HepG2 (cell line): Measurements from ENCODE around the gene PRKD2. TPM values are rescaled to one million over a fixed set of nuclear protein-coding genes. Genes with fewer than 3 reads are reported as not detected.
A peak's percentile ranks its signal among the peaks of the same experiment; 100 is the strongest.

Experiments
- ATAC-seq: fragments of 200-7000 bp; cut with Tn5 transposase; 3 replicates; pipeline ENCODE4 v1.9.1; 2020; ENCODE audit warnings: mild to moderate bottlenecking, moderate library complexity
- BruUV-seq: library from RNA; stranded (reverse); fragments of 400-500 nt; replicated peaks from 2 replicates; lab custom pipeline; 2021; lab: Mats Ljungman, UMichigan
- CTCF ChIA-PET: fragments of 300-600 bp; formaldehyde crosslinking; extraction: SDS; loops from one replicate; lab custom pipeline; 2021; ENCODE audit warnings: low total read pairs, inconsistent platforms, low intra/inter-chr PET ratio; lab: Yijun Ruan, JAX
- POLR2A ChIA-PET: fragments of 350-600 bp; sonication (Branson Sonifier 250); formaldehyde crosslinking; loops from one replicate; lab custom pipeline; 2020; ENCODE audit warnings: antibody characterized with exemption, inconsistent platforms; lab: Yijun Ruan, JAX
- DNase-seq: peaks from one replicate; pipeline ENCODE4 v3.0.0-alpha.2; 2015; ENCODE audit warnings: low spot score
- FAIRE-seq: peaks from 3 replicates; lab custom pipeline; 2011; peaks lifted over from hg19 to GRCh38; lab: Jason Lieb, UNC
- H2AFZ ChIP-seq: one replicate; pipeline ENCODE4 v1.6.1; 2011; ENCODE audit warnings: low read length, inconsistent platforms
- H3K27ac ChIP-seq: fragments of 300-600 bp; 3 replicates; pipeline ENCODE4 v1.8.0; 2011; ENCODE audit warnings: mixed run types, mild to moderate bottlenecking, mixed read lengths, low read length, inconsistent platforms; ENCODE audit not compliant: insufficient read depth; ENCODE audit errors: extremely low read length
- H3K27me3 ChIP-seq, 2 experiments: fragments of 200-600 bp in 1 of 2; 2 replicates in 1 of 2; 3 replicates in 1 of 2; pipeline versions ENCODE4 v1.6.0 to v1.8.0; 2011; ENCODE audit warnings: low read length in 2 of 2, mild to moderate bottlenecking in 2 of 2, moderate library complexity in 2 of 2, inconsistent platforms in 1 of 2; ENCODE audit not compliant: insufficient read depth in 2 of 2, control insufficient read depth in 1 of 2
- H3K36me3 ChIP-seq, 2 experiments: fragments of 200-600 bp in 1 of 2; replicated peaks in 1 of 2; 2 replicates in 1 of 2; 3 replicates in 1 of 2; pipeline versions ENCODE4 v1.5.1 to v1.8.0; 2011; ENCODE audit warnings: low read length in 2 of 2, inconsistent platforms in 1 of 2; ENCODE audit not compliant: insufficient read depth in 2 of 2, control insufficient read depth in 1 of 2
- H3K4me1 ChIP-seq: 2 replicates; pipeline ENCODE4 v1.5.1; 2012; ENCODE audit warnings: low read length, inconsistent platforms; ENCODE audit not compliant: insufficient read depth
- H3K4me2 ChIP-seq: 2 replicates; pipeline ENCODE4 v1.6.0; 2011; ENCODE audit warnings: low read depth, low read length, inconsistent platforms
- H3K4me3 ChIP-seq, 3 experiments: fragments of 200-600 bp in 1 of 3; sonication (generic), shearing (Covaris generic) in 1 of 3; replicated peaks in 1 of 3; 2 replicates each; pipeline ENCODE4 v1.5.1; 2011 to 2016; ENCODE audit warnings: low read length in 3 of 3, inconsistent platforms in 2 of 3, low read depth in 2 of 3, mild to moderate bottlenecking in 2 of 3, control low read depth in 1 of 3, mixed read lengths in 1 of 3; ENCODE audit not compliant: insufficient read depth in 1 of 3
- H3K79me2 ChIP-seq: one replicate; pipeline ENCODE4 v1.6.1; 2011; ENCODE audit warnings: low read length, inconsistent platforms; ENCODE audit not compliant: insufficient read depth
- H3K9ac ChIP-seq: 2 replicates; pipeline ENCODE4 v1.6.0; 2011; ENCODE audit warnings: mild to moderate bottlenecking, low read depth, low read length, inconsistent platforms; ENCODE audit not compliant: insufficient read depth
- H3K9me3 ChIP-seq: 2 replicates; pipeline ENCODE4 v1.5.1; 2012; ENCODE audit warnings: mild to moderate bottlenecking, low read length
- H4K20me1 ChIP-seq: 2 replicates; pipeline ENCODE4 v1.6.0; 2011; ENCODE audit warnings: inconsistent platforms, mild to moderate bottlenecking, low read length, moderate library complexity; ENCODE audit not compliant: insufficient read depth
- AGO2 ChIP-seq: fragments of 200-400 bp; formaldehyde crosslinking; optimal IDR thresholded peaks from 2 replicates; pipeline ENCODE3; 2017; ENCODE audit warnings: mild to moderate bottlenecking, low read depth, low read length, moderate library complexity
- RELA ChIP-seq: sonication (generic); formaldehyde crosslinking; IDR thresholded peaks from 2 replicates; pipeline ENCODE4 v1.4.0; 2020; ENCODE audit warnings: missing genetic modification reagents
- TFDP2 ChIP-seq: sonication (generic); formaldehyde crosslinking; IDR thresholded peaks from 2 replicates; pipeline ENCODE4 v1.4.0; 2020; ENCODE audit warnings: missing genetic modification reagents
- ZNF292 ChIP-seq: sonication (generic); formaldehyde crosslinking; IDR thresholded peaks from 2 replicates; pipeline ENCODE4 v1.8.1; 2022; ENCODE audit warnings: mild to moderate bottlenecking, low read depth, missing genetic modification reagents, borderline replicate concordance
- WGBS: methylation state at CpG from one replicate; pipeline ENCODE4 v1.1.6; 2017; ENCODE audit warnings: low lambda C conversion rate; 5-methylcytosine and 5-hydroxymethylcytosine counted together
- in situ Hi-C: cut with HindIII; loops from 2 replicates; pipeline ENCODE4 v1.10.0; 2017; ENCODE audit warnings: low pct_unique_long_range_greater_than_20kb; ENCODE audit not compliant: extremely low pct_ligation_motif_present
- intact Hi-C: fragments of 100-400 bp; cut with micrococcal nuclease; formaldehyde crosslinking; loops from one replicate; pipeline ENCODE4 v1.10.0; 2022; ENCODE audit not compliant: unreplicated experiment
- polyA plus RNA-seq, 8 experiments: library from polyadenylated mRNA; depleted of rRNA in 3 of 8; stranded (reverse) in 7 of 8; unstranded in 1 of 8; fragments of >200 nt; fragmentation: Illumina TruSeq in 4 of 8; extraction: Trizol in 4 of 8; gene quantifications; 2 replicates each; pipeline versions ENCODE4 v1.2.1 to v1.2.3, GENCODE V29; 2011 to 2016; ENCODE audit warnings: low read depth in 4 of 8, missing spikeins in 1 of 8, mixed read lengths in 1 of 8; ENCODE audit not compliant: insufficient read depth in 1 of 8
- total RNA-seq, 5 experiments: library from RNA; depleted of rRNA; stranded (reverse); fragments of >200 nt; fragmentation: Illumina TruSeq; extraction: Trizol; gene quantifications; 2 replicates each; pipeline ENCODE4 v1.2.3, GENCODE V29; 2016; ENCODE audit warnings: low read depth in 1 of 5

PRKD2 gene
- total and polyA plus RNA-seq, 2 of the 13 experiments (the other 11 are each of a cell fraction or from before 2014, with no cell fraction given) = 6.7 to 7.3 TPM

GRCh38 chr19:46755853-46756543 lies 39.1 kb upstream of the PRKD2 start:
- DNase-seq (no peak), ATAC-seq (no peak), FAIRE-seq (no peak)
- H3K4me3 ChIP-seq = no peak overlapping the region
- no peaks in the 10 kb centered on the region for H4K20me1 ChIP-seq
- in situ Hi-C loops = no loop called here
- H3K9ac ChIP-seq = no peak overlapping the region
- H3K4me1 ChIP-seq = peaks cover 19% of the 10 kb centered on the region
- H3K79me2 ChIP-seq = no peaks in the 10 kb centered on the region
- H2AFZ ChIP-seq = no peak overlapping the region
- H3K4me2 ChIP-seq = no peak overlapping the region
- H3K27me3 ChIP-seq = no peaks in the 10 kb centered on the region
- ChIA-PET CTCF (no interaction called here), POLR2A (no interaction called here)
- 98% methylated on average over 72 of the region's 86 CpGs for WGBS
- intact Hi-C loops = loop anchor here (5.0 kb wide), 1 partner anchor 86 kb away; no protein-coding TSS in a partner anchor
- H3K36me3 ChIP-seq = 0 out of 5 replicates have a peak, but pooled peaks cover 0 to 4% of the 10 kb centered on the region in 2 experiments
- H3K27ac ChIP-seq = no peak overlapping the region
- H3K9me3 ChIP-seq = no peaks in the 10 kb centered on the region
- no peak for TF ChIP-seq TFDP2
- no peak for TF ChIP-seq ZNF292 (CRISPR knock-in tag)
- peak; percentile 35 for TF ChIP-seq AGO2
- TF ChIP-seq, all 625 proteins: peak for 1
- BruUV-seq = no TSS peak

- no peak overlapping the region for H3K27ac ChIP-seq
- no peak for FAIRE-seq
- H3K79me2 ChIP-seq = no peaks in the 10 kb centered on the region
- H3K27me3 ChIP-seq = no peaks in the 10 kb centered on the region
- ChIA-PET CTCF (no interaction called here), POLR2A (no interaction called here)
- no peaks in the 10 kb centered on the region for H4K20me1 ChIP-seq
- intact Hi-C loops = loop anchor here (5.0 kb wide), 1 partner anchor 87 kb away; no protein-coding TSS in a partner anchor
- in situ Hi-C loops = no loop called here
- BruUV-seq = no TSS peak
- H2AFZ ChIP-seq = no peak overlapping the region
- no peak for ATAC-seq
- no peak overlapping the region for H3K4me3 ChIP-seq
- H3K4me1 ChIP-seq = peaks cover 12% of the 10 kb centered on the region
- H3K4me2 ChIP-seq = no peak overlapping the region
- DNase-seq = no peak
- WGBS = 90% methylated on average over 15 of the region's 39 CpGs
- H3K36me3 ChIP-seq = 0 out of 5 replicates have a peak, but pooled peaks cover 0 to 4% of the 10 kb centered on the region in 2 experiments
- H3K9ac ChIP-seq = no peak overlapping the region
- peak; percentile 64 for TF ChIP-seq AGO2
- TF ChIP-seq RELA (CRISPR knock-in tag) = no peak
- no peaks in the 10 kb centered on the region for H3K9me3 ChIP-seq
Observed at GRCh38 chr19:46755077-46755852, 38.4 kb upstream of the PRKD2 start.
